GM19238 (cell line): ENCODE data around the gene YJU2.
"Not testable (repeated sequence)": the region's sequence is repeated elsewhere in the genome, so short reads cannot be mapped to it uniquely, and the experiment has no call there.

Source experiments
- DNase-seq: peaks from one replicate; pipeline ENCODE4 v3.0.0; 2011; ENCODE audit warnings: low spot score; ENCODE audit not compliant: insufficient read length

YJU2 gene

DNA sequence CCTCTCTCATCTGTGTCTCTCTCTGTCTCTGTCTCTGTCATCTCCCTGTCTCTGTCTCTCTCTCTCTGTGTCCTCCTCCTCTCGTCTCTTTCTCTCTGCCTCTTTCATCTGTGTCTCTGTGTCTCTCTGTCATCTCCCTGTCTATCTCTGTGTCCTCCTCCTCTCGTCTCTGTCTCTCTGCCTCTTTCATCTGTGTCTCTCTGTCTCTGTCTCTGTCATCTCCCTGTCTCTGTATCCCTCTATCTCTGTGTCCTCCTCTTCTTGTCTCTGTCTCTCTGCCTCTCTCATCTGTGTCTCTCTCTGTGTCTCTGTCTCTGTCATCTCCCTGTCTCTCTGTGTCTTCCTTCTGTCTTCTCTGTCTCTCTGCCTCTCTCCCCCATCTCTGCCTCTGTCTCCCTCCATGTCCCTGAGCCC, 18.1 kb upstream of the YJU2 start:
- no peak for DNase-seq

DNA sequence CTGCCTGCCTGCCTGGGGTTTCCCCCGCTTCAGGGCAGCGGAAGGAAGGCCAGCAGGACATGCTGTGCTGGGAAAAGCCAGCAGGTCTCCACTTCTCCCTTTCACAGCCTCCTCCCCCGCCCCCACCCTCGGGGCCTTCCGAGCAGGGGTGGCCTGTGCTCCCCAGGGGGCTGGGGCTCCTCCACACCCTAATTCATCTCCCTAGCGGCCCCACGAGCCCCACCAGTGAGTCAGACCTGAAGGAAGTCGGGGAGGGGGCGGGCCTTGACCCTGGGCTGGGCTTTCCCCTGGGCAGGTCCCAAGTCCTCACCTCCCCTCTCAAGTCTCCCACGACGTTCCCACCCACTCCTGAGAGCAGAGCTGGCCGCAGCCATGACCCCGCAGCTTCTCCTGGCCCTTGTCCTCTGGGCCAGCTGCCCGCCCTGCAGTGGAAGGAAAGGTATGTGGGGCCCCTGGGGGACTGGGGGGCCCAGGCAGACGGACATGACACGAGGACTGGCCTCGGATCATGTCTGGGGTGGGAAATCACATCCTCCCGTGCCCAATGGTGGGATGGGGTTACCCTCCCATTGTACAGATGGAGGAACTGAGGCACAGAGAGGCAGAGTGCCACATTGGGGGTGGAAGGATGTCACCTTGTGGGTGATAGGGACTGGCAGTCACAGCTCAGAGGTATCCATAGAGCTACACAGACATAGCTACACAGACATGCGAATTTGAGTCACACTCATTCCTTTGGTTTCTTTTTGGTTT, 17.5 kb upstream of the YJU2 start, which contains the start of gene EBI3:
TSS of gene EBI3 (plus strand) at position 345 of the 753 bp plus-strand sequence. CDS start at position 373, 28 bp downstream.
- peak; percentile 74 for DNase-seq

DNA sequence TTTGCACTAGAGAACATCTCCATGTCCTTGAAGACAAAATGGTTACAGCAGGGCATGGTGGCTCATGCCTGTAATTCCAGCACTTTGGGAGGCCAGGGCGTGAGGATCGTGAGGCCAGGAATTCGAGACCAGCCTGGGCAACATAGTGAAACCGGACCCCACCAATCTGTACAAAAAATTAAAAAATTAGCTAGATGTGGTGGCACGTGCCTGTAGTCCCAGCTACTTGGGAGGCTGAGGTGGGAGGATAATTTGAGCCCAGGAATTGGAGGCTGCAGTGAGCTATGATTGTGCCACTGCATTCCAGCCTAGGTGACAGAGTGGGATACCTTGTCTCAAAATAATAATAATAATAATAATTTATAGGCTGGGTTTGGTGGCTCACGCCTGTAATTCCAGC, 16.6 kb upstream of the YJU2 start:
- DNase-seq = not testable (repeated sequence)

DNA sequence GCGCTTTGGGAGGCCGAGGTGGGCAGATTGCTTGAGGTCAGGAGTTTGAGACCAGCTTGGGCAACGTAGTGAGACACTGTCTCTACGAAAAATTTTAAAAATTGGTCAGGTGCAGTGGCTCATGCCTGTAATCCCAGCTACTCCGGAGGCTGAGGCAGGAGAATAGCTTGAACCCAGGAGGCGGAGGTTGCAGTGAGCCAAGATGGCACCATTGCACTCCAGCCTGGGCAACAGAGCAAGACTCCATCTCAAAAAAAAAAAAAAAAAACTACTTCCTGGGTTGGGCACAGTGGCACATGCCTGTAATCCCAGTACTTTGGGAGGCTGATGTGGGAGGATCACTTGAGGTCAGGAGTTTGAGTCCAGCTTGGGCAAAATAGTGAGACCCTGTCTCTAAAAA, 15.4 kb upstream of the YJU2 start:
- DNase-seq = not testable (repeated sequence)

DNA sequence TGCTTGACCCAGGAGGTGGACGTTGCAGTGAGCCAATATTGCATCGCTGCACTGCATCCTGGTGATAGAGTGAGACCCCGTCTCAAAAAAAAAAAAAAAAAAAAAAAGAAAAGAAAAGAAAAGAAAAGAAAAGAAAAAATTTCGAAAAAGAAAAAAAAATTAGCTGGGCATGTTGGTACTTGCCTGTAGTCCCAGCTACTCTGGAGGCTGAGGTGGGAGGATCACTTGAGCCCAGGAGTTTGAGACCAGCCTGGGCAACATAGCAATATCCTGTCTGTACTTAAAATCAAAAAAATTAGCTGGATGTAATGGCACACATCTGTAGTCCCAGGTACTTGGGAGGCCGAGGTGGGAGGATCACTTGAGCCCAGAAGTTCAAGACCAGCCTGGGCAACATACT, 14.7 kb upstream of the YJU2 start:
- not testable (repeated sequence) for DNase-seq

DNA sequence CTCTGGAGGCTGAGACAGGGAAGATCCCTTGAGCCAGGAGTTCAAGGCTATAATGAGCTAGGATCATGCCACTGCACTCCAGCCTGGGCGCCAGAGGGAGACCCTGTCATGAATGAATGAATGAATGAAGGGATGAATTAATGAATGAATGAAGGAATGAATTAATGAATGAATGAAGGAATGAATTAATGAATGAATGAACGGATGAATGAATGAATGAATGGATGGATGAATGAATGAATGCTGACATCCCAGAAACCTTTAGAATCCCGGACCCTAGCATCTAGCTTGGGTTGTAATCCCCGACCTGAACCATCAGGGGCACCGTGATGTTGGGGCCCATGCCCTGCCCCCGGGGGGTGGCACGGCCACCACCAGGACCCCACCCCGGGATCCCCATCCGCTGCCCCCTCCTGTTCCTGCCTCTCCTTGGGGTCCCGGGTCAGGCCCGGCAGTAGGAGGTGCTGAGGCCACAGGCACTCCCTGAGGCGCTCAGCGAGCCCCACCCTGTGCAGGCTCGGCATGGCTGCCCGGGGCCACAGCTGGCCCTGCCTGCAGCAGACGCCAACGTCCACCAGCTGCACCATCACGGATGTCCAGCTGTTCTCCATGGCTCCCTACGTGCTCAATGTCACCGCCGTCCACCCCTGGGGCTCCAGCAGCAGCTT, 14.1 kb upstream of the YJU2 start:
- DNase-seq = no peak

DNA sequence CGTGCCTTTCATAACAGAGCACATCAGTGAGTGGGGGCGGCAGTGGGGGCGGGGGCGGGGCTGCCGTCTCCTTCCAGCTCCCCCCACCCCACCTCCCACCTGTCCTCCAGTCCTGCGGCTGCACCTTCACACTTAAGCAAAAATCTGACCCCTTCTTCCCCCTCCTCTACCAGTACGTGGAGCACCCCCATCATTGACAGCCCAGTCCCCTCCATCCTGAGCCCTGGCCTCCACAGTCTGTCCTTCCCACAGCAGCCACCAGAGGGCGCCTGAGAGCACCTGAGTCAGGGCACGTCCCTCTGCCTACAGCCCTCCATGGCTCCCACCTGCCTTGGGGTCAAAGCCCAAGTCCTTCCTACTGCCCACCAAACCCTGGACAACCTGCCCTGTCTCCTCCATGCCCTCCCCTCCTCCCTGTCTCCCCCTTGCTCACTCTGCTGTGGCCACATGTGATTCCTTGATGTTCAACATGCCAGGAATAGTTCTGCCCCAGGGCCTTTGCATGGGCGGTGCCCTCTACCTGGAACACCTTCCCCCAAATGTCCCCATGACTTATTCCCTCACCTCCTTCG, 13.5 kb upstream of the YJU2 start:
- no peak for DNase-seq

DNA sequence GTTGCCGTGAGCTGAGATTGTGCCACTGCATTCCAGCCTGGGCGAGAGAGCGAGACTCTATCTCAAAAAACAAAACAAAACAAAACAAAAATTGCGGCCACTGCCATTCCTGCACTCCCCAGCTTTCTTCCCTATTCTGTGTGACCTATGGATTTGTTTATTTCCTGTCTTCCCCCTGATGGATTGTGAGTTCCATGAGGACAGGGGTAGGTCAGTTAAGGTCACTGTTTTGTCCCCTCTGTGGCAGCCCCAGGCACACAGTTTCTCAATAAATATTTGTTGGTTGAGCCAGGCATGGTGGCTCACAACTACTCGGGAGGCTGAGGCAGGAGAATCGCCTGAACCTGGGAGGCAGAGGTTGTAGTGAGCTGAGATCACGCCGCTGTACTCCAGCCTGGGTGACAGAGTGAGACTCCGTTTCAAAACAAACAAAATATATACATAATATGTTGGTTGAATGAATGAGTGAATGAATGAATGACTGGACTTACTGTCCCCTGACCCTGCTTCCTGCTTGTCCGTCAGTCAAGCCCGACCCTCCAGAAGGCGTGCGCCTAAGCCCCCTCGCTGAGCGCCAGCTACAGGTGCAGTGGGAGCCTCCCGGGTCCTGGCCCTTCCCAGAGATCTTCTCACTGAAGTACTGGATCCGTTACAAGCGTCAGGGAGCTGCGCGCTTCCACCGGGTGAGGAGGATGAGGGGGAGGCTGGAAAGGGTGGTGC, 12.6 kb upstream of the YJU2 start:
- DNase-seq = no peak

DNA sequence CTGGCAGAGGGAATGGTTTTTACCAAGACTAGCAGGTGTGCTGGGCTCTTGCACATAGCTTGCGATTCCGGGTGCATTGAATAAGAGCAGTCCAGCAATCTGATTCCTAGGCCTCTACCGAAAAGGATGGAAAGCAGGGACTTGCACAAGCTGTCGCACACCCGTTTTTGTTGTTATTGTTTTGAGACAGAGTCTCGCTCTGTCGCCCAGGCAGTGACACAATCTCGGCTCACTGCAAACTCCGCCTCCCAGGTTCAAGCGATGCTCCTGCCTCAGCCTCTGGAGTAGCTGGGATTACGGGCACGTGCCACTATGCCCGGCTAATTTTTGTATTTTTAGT, 12.0 kb upstream of the YJU2 start:
- no peak for DNase-seq

DNA sequence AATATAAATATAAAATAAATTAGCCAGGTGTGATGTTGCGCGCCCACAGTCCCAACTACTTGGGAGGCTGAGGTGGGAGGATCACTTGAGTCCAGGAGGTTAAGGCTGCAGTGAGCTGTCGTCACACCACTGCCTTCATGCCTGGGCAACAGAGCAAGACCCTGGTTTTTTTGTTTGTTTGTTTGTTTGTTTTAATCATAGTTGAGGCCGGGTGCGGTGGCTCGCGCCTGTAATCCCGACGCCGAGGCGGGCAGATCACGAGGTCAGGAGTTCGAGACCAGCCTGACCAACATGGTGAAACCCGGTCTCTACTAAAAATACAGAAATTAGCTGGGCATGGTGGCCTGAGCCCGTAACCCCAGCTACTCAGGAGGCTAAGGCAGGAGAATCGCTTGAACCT, 9.4 kb upstream of the YJU2 start:
- DNase-seq = not testable (repeated sequence)

DNA sequence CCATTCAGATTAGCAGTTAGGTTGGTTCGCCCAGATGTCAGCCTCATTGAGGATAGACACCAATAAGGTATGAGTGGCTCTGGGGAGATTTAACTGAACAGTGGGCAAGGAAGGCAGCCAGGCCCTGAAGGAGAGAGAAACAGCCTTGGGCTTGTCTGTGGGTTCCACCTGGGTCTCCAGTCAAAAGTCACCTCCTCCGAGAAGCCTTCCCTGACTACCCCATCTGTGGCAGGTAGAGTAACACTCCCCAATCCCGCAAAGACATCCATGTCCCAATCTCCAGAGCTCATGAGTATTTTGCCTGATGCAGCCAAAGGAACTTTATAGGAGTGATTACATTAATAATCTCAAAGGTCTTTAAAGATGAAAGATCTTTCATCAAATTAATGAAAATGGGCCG, 8.0 kb upstream of the YJU2 start:
- no peak for DNase-seq

DNA sequence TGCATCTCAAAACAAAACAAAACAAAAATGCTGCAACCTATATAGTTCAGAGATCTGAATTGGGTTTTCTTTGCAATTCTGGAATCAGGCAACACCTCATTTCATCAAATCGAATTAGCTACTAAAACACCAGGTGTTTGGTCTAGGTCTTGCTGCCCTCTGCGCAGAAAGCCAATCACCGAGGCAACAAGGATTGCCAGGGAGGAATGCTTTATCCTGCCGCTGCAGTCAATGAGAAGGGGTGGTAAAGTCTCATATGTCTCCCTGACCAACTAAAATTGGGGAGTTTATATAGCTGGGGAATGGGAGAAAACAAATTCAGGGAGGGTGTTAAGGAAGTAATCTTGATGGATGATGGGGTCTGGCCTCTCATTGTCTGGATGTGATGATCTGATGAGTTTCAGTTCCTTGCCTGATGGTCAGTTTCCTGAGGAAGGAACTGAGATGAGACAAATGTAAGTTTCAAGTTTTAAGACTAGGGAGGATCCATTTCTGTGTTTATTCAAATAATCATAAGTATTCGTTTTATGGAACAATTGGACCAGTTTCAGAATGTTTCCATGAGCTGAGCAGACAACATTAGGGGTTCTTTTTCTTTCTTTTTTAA, 5.0 kb upstream of the YJU2 start:
- DNase-seq = no peak

DNA sequence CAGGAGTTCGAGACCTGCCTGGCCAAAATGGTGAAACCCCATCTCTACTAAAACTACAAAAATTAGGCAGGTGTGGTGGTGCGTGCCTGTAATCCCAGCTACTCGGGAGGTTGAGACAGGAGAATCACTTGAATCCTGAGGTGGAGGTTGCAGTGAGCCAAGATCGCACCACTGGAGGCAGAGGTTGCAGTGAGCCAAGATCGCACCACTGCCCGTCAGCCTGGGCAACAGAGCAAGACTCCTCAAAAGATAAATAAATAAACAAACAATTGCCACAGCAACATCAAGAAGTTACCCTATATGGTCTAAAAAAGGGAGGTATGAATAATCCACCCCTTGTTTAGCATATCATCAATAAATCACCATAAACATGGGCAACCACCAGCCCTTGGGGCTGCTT, 942 bp upstream of the YJU2 start:
- not testable (repeated sequence) for DNase-seq

DNA sequence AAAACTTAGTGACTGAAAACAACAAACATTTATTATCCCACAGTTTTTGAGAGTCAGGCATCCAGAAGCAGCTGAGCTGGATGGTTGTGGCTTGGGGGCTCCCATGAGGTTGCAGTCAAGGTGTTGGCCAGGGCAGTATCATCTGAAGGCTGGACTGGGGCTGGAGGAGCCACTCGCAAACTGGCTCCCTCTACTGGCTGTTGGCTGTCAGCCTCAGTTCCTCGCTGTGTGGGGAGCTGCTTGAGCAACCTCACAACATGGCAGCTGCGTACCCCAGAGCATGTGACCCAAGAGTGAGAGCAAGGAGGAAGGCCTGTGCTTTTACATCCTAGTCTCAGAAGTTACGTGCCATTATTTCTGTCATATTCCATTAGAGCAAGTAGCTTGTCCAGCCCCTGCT, 9.7 kb downstream of the YJU2 start:
- DNase-seq = no peak

DNA sequence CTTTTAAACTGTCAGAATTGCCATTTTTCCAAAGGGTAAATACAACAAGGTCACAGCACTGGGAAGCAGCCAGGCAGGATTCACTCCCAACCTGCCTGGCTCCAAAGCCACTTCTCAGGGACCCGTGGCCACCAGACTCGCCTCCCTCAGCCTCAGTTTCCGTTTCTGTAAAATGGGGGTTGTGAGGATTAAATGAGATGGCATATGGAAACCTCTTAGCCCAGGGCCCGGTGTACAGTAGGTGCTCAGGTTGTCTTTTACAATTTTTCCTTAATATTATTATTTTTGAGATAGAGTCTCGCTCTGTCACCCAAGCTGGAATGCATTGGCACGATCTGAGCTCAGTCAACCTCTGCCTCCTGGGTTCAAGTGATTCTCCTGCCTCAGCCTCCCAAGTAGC, 10.1 kb downstream of the YJU2 start:
- DNase-seq = no peak

DNA sequence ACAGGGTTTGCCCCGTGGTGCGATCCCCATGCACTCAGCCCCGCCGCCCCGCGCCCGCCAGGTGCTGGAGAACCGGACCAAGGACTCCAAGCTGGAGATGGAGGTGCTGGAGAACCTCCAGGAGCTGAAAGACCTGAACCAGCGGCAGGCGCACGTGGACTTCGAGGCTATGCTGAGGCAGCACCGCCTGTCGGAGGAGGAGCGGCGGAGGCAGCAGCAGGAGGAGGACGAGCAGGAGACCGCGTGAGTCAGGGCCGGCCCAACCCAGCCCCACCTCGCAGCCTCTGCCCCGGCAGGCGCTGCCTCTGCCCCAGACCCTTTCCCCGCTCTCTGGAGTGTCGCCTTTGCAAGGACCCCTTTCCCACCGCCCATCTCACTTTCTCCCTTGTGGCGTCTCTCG, 11.3 kb downstream of the YJU2 start:
- DNase-seq = no peak

DNA sequence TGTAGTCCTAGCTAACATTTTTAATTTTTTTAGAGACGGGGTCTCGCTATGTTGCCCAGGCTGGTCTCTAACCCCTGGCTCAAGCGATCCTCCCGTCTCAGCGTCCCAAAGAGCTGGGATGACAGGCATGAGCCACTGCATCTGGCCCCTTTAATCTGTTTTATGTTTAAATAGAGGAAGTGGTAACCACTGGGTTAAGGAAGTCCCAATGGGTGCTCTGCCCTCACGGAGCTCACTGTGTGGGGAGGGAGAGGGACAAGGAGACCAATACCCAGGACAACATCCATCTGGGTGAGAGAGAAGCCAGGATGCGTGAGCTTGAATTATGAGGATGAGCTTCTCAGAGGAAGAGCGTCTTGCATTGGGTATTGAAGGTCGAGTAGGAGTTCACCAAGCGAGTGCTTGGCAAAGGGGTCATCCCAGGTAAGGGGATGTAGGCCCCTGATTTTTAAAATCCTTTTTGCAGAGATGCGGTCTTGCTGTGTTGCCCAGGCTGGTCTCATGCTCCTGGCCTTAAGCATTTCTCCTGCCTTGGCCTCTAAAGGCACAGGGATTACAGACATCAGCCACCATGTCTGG, 13.8 kb downstream of the YJU2 start:
- DNase-seq = no peak

DNA sequence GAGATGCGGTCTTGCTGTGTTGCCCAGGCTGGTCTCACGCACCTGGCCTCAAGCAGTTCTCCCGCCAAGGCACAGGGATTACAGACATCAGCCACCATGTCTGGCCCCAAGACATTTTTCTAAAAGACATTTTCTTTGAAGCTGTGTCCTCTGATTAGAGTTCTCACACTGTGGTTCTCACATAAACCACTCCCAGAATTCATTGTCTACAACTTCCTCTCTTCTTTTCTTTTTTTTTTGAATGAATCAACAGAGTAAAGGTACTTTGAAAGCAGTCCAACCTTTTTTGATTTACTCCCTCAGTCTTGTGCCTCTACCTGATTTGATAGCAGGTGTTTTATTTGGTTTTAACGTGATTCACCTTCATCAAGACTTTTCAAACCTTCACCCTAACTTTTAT, 17.9 kb downstream of the YJU2 start:
- no peak for DNase-seq

DNA sequence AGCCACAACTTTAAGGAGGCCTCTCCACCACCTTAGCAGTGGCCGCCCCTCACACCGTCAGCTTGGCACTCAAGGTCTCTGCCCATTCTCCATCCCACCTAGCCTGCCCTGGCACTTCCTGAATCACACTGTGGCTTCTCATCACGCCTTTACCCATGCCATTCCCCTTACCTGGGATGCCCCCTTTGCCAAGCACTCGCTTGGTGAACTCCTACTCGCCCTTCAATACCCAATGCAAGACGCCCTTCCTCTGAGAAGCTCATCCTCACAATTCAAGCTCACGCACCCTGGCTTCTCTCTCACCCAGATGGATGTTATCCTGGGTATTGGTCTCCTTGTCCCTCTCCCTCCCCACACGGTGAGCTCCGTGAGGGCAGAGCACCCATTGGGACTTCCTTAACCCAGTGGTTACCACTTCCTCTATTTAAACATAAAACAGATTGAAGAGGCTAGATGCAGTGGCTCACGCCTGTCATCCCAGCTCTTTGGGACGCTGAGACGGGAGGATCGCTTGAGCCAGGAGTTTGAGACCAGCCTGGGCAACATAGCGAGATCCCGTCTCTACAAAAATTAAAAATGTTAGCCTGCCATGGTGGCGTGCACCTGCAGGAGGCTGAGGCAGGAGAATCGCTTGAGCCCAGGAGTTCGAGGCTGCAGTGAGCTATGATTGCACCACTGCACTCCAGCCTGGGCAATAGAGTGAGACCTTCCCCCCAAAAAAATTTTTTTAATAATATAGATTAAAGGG, 19.5 kb downstream of the YJU2 start:
- no peak for DNase-seq

DNA sequence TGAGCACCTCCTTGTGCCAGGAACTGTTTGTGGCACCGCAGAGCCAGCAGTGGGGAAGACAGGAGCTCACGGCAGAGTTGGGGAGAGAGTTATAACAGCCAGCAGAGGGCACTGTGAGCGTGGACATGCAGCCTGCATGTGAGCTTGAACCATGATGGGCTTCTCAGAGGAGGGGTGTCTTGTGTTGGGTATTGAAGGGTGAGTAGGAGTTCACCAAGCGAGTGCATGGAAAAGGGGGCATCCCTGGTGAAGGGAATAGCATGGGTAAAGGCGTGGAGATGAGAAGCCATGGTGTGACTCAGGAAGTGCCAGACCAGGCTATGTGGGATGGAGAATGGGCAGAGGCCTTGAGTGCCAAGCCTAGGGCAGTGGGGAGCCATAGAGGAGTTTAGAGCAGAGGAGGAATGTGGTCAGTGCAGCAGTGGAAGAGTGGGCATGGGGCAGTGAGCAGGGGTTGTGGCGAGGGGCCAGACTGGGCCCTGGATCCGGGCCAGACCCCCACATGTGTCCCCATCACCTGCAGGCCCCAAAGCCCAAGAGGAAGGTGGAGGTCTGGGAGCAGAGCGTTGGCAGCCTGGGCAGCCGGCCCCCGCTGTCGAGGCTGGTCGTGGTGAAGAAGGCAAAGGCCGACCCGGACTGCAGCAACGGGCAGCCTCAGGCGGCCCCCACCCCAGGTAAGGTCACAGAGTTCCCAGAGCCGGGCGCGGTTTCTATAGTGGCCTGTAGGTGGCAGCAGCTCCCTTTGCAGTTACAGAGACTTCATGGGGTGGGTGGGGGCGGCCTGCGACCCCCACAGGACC, 20.4 kb downstream of the YJU2 start:
- peak; percentile 58 for DNase-seq
